ENCODE data around the gene SLC16A7. TPM values are rescaled to one million over a fixed set of nuclear protein-coding genes. Genes with fewer than 3 reads are reported as not detected.

Gene SLC16A7, protein sequence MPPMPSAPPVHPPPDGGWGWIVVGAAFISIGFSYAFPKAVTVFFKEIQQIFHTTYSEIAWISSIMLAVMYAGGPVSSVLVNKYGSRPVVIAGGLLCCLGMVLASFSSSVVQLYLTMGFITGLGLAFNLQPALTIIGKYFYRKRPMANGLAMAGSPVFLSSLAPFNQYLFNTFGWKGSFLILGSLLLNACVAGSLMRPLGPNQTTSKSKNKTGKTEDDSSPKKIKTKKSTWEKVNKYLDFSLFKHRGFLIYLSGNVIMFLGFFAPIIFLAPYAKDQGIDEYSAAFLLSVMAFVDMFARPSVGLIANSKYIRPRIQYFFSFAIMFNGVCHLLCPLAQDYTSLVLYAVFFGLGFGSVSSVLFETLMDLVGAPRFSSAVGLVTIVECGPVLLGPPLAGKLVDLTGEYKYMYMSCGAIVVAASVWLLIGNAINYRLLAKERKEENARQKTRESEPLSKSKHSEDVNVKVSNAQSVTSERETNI
- 26.0 TPM for total RNA-seq

GRCh38 chr12:59595883-59596540 lies at the start of gene SLC16A7:
SLC16A7 (plus strand) TSS chr12:59596029; CDS start chr12:59704802, 108,773 bp downstream.

All from camera-type eye (tissue), 1 donor.